ENCODE data around the gene TLN1. TPM values are rescaled to one million over a fixed set of nuclear protein-coding genes. Genes with fewer than 3 reads are reported as not detected.

Gene TLN1
- polyA plus RNA-seq, 1 experiment = 399 TPM

DNA sequence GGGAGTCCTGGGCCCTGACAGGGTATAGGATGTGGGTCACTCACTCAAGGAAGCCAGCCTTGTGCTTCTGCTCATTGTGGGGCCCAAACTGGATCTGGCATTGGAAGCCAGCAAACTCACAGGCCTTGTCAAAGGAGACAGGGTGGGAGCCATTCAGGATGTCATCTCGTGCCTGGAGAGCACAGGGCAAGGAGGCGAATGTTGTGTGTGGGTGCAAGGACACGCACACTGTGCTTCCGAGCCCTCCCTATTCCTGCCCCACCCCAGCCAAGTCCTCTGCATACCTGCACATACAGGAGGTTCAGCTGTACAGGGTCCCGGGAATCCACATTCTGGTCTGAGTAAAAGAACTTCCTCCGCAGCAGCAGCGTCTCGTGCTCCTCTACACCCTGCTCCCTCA lies 8.1 kb downstream of the TLN1 start:
- DNase-seq (ENCODE audit: low read depth) = no peak
- Histone ChIP-seq H3K4me3 (ENCODE audit: low read depth, low read length) (no peak overlapping the region), H3K36me3 (ENCODE audit: control insufficient read depth, insufficient read depth, low read length) (peaks cover 58% of the 10 kb centered on the region), H3K27me3 (ENCODE audit: control insufficient read depth, insufficient read depth, low read length) (no peaks in the 10 kb centered on the region)
- no peak for TF ChIP-seq CTCF (IDR thresholded peaks at IDR 0.05; ENCODE audit: insufficient read depth, low read depth, low read length)
- ChIA-PET CTCF (interaction anchor here (0.9 to 11.4 kb wide), 3 partner anchors 12 to 62 kb away, joined by 3 to 116 read pairs (median 4); no protein-coding TSS in a partner anchor), POLR2A (no interaction called here)

DNA sequence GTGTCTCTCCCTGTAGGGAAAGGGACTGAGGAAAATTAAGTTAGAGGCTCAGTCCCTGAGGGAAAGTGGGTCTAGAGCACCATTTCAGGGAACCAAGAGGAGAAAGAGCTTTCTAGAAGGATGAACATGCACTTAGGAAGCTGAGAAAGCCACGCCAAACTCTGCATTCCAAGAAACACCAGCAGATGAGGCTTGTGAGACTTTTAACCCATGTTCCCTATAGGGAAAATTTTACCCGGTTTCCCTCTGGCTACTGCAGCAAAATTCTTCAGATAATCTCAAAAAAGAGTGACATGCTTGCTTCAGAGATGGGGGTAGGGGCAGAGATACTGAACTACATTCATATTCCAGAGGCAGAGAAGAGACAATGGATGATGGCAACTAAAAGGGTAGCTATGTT lies 8.6 kb downstream of the TLN1 start:
- ChIA-PET POLR2A (no interaction called here), CTCF (interaction anchor here (11.4 kb wide), 1 partner anchor 25 kb away, joined by 116 read pairs; no protein-coding TSS in a partner anchor)
- no peak for DNase-seq (ENCODE audit: low read depth)

DNA sequence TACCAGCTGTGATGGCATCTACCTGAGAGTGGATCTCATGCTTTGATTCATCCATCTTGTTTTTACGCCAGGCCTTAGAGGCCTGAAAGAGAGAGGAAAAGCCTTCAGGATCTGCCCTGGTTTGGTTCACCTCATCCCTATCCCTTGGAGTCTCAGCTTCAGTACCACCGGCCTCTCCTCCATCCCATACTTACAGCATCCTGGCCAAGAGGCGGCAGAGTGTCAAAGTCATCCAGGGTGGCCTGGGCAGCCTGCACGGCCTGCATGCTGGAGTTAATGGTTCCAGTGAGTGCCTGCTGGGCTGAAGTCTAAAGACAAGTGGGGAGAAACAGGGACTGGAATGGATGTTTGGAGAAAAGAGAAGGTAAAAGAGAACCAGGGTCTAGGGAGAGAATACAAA lies 12.4 kb downstream of the TLN1 start:
- Histone ChIP-seq H3K4me3 (ENCODE audit: low read depth, low read length) (no peak overlapping the region), H3K36me3 (ENCODE audit: control insufficient read depth, insufficient read depth, low read length) (peaks cover 79% of the 10 kb centered on the region), H3K27me3 (ENCODE audit: control insufficient read depth, insufficient read depth, low read length) (no peaks in the 10 kb centered on the region)
- no peak for DNase-seq (ENCODE audit: low read depth)
- POLR2A ChIA-PET = no interaction called here
- no peak for TF ChIP-seq CTCF (IDR thresholded peaks at IDR 0.05; ENCODE audit: insufficient read depth, low read depth, low read length)
- CTCF ChIA-PET = interaction anchor here (0.7 to 16.4 kb wide), 2 partner anchors 22 to 29 kb away, joined by 3 to 177 read pairs; no protein-coding TSS in a partner anchor

More for the DNA sequence above, 8.6 kb downstream of the TLN1 start:
- no peak overlapping the region for H3K4me3 ChIP-seq (ENCODE audit: low read depth, low read length)
- TF ChIP-seq CTCF (IDR thresholded peaks at IDR 0.05; ENCODE audit: insufficient read depth, low read depth, low read length) = no peak
- peaks cover 62% of the 10 kb centered on the region for H3K36me3 ChIP-seq (ENCODE audit: control insufficient read depth, insufficient read depth, low read length)
- H3K27me3 ChIP-seq (ENCODE audit: control insufficient read depth, insufficient read depth, low read length) = no peaks in the 10 kb centered on the region

DNA sequence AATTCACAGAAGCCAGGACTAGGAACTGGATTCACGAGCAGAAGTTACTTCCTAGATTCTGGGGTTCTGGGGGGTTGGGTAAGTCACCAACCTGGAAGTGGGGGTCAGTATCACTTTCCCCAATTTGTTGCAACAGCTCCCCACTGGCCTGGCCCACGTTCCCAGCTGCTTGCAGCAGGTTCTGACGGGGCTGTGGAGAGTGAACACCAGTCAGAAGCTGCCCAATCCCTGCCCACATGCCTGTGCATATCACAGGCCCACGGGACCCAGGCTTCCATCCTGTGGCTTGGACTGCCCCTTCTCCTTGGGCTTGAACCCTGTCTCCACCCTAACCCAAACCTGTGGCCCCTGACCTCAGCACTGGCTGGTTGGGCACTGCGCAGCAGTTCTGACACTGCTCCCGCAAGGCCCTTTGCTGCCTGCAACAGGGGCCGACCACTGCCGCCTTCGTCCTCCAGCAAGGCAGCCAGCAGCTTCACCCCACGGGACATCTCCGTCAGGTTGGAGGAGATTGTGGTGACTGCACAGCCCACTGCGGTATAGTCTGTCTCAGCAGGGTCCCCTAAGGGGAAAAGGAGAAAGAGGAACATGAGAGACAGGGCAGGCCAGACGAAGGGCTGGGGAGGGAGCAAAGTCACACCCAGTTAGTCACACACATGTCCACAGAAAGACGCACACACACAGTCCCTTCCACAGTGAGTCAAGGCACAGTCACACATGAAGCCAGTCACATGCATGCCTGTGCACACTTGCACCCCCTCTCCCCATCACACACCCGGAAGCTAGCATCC lies 13.1 kb downstream of the TLN1 start:
- TF ChIP-seq CTCF (IDR thresholded peaks at IDR 0.05; ENCODE audit: insufficient read depth, low read depth, low read length) = no peak
- no peak for DNase-seq (ENCODE audit: low read depth)
- ChIA-PET POLR2A (interaction anchor here (0.6 kb wide), 1 partner anchor 31 kb away, joined by 3 read pairs; no protein-coding TSS in a partner anchor), CTCF (interaction anchor here (0.7 to 16.4 kb wide), 3 partner anchors 19 to 73 kb away, joined by 3 to 177 read pairs (median 3); no protein-coding TSS in a partner anchor)
- Histone ChIP-seq H3K36me3 (ENCODE audit: control insufficient read depth, insufficient read depth, low read length) (peaks cover 79% of the 10 kb centered on the region), H3K4me3 (ENCODE audit: low read depth, low read length) (no peak overlapping the region), H3K27me3 (ENCODE audit: control insufficient read depth, insufficient read depth, low read length) (no peaks in the 10 kb centered on the region)

- POLR2A ChIA-PET = interaction anchor here (1.1 kb wide), 1 partner anchor 11 kb away, joined by 3 read pairs; no protein-coding TSS in a partner anchor
- no peak for DNase-seq (ENCODE audit: low read depth)
- TF ChIP-seq CTCF (IDR thresholded peaks at IDR 0.05; ENCODE audit: insufficient read depth, low read depth, low read length) = no peak
- CTCF ChIA-PET = interaction anchor here (1.0 to 16.4 kb wide), 3 partner anchors 9 to 20 kb away, joined by 5 to 177 read pairs (median 36); no protein-coding TSS in a partner anchor
- Histone ChIP-seq H3K27me3 (ENCODE audit: control insufficient read depth, insufficient read depth, low read length) (no peaks in the 10 kb centered on the region), H3K36me3 (ENCODE audit: control insufficient read depth, insufficient read depth, low read length) (peaks cover 77% of the 10 kb centered on the region), H3K4me3 (ENCODE audit: low read depth, low read length) (no peak overlapping the region)
These were observed 14.7 kb downstream of the TLN1 start for GRCh38 chr9:35717132-35717870.

Measured in BJ (cell line).